Loucy (cell line): Measurements from ENCODE around the gene BCAS3.

Experiments used
- H2AFZ ChIP-seq: fragments of 200-600 bp; sonication (generic); 2 replicates; pipeline ENCODE4 v1.6.0; 2016; ENCODE audit warnings: antibody characterized with exemption, mild to moderate bottlenecking, low read length, moderate library complexity
- H3F3A ChIP-seq: fragments of 200-600 bp; 2 replicates; pipeline ENCODE4 v1.6.0; 2016; ENCODE audit warnings: antibody characterized with exemption, low read depth, mild to moderate bottlenecking
- H3K27me3 ChIP-seq: fragments of 200-600 bp; sonication (generic); 2 replicates; pipeline ENCODE4 v1.6.1; 2014; ENCODE audit warnings: low read length, mild to moderate bottlenecking; ENCODE audit not compliant: insufficient read depth, poor library complexity, severe bottlenecking
- H3K36me3 ChIP-seq: fragments of 200-600 bp; sonication (generic); 2 replicates; pipeline ENCODE4 v1.6.1; 2016; ENCODE audit warnings: low read length; ENCODE audit not compliant: insufficient read depth
- H3K4me1 ChIP-seq: fragments of 200-600 bp; sonication (generic); 2 replicates; pipeline ENCODE4 v1.5.1; 2014; ENCODE audit warnings: low read length, mild to moderate bottlenecking; ENCODE audit not compliant: insufficient read depth, poor library complexity, severe bottlenecking
- H3K4me2 ChIP-seq: fragments of 200-600 bp; sonication (generic); 2 replicates; pipeline ENCODE4 v1.6.0; 2014; ENCODE audit warnings: antibody characterized with exemption, low read length, low read depth, mild to moderate bottlenecking; ENCODE audit not compliant: poor library complexity, severe bottlenecking
- H3K4me3 ChIP-seq: fragments of 200-600 bp; sonication (generic); 2 replicates; pipeline ENCODE4 v1.5.1; 2014; ENCODE audit warnings: low read length, mild to moderate bottlenecking, mixed read lengths; ENCODE audit not compliant: poor library complexity, severe bottlenecking
- H3K79me2 ChIP-seq: fragments of 200-600 bp; sonication (generic); 2 replicates; pipeline ENCODE4 v1.6.1; 2014; ENCODE audit warnings: low read length; ENCODE audit not compliant: insufficient read depth
- H3K9ac ChIP-seq: fragments of 200-600 bp; sonication (generic); 2 replicates; pipeline ENCODE4 v1.6.0; 2014; ENCODE audit warnings: mild to moderate bottlenecking, low read depth, low read length, moderate library complexity; ENCODE audit not compliant: poor library complexity, severe bottlenecking
- H3K9me2 ChIP-seq: fragments of 200-600 bp; sonication (generic); replicated peaks from 2 replicates; pipeline ENCODE4 v1.6.1; 2016; ENCODE audit warnings: low read depth, low read length, mixed read lengths
- H3K9me3 ChIP-seq: fragments of 200-600 bp; sonication (generic); 2 replicates; pipeline ENCODE4 v1.6.1; 2014; ENCODE audit warnings: mild to moderate bottlenecking, antibody characterized with exemption, low read length, low read depth; ENCODE audit not compliant: insufficient read depth
- H4K20me1 ChIP-seq: fragments of 200-600 bp; sonication (generic); 2 replicates; pipeline ENCODE4 v1.6.0; 2014; ENCODE audit warnings: antibody characterized with exemption, low read length, mild to moderate bottlenecking; ENCODE audit not compliant: insufficient read depth, poor library complexity, severe bottlenecking
- CTCF ChIP-seq: fragments of 200-600 bp; sonication (generic); conservative IDR thresholded peaks from 2 replicates; pipeline ENCODE4 v1.5.1; 2014; ENCODE audit warnings: mild to moderate bottlenecking, antibody characterized with exemption, low read length
- EZH2phosphoT487 ChIP-seq: fragments of 200-600 bp; IDR thresholded peaks from 2 replicates; pipeline ENCODE4 v1.6.1; 2018; ENCODE audit warnings: antibody characterized with exemption, mild to moderate bottlenecking, moderate library complexity, borderline replicate concordance

The BCAS3 gene

GRCh38 chr17:61309362-61310256 is 632.0 kb downstream of the BCAS3 start:
- H3K9me3 ChIP-seq: no peaks in the 10 kb centered on the region
- no peaks in the 10 kb centered on the region for H3K36me3 ChIP-seq
- H2AFZ ChIP-seq: no peak overlapping the region
- H3K9me2 ChIP-seq: no peaks in the 10 kb centered on the region
- H3K4me3 ChIP-seq: no peak overlapping the region
- no peaks in the 10 kb centered on the region for H3K4me1 ChIP-seq
- TF ChIP-seq CTCF (no peak), EZH2phosphoT487 (no peak)
- no peak overlapping the region for H3K4me2 ChIP-seq
- no peak overlapping the region for H3K9ac ChIP-seq
- no peaks in the 10 kb centered on the region for H3K27me3 ChIP-seq
- H4K20me1 ChIP-seq: no peaks in the 10 kb centered on the region
- H3F3A ChIP-seq: no peaks in the 10 kb centered on the region
- H3K79me2 ChIP-seq: no peaks in the 10 kb centered on the region

- Histone ChIP-seq H3K36me3 (no peaks in the 10 kb centered on the region), H3K9me3 (no peaks in the 10 kb centered on the region), H3K79me2 (no peaks in the 10 kb centered on the region), H3K27me3 (no peaks in the 10 kb centered on the region), H4K20me1 (no peaks in the 10 kb centered on the region), H3K4me2 (no peak overlapping the region), H3K4me1 (no peaks in the 10 kb centered on the region), H3K4me3 (no peak overlapping the region), H2AFZ (no peak overlapping the region), H3K9me2 (no peaks in the 10 kb centered on the region), H3F3A (no peaks in the 10 kb centered on the region), H3K9ac (no peak overlapping the region)
- TF ChIP-seq EZH2phosphoT487 (no peak), CTCF (no peak)
These were observed 632.9 kb downstream of the BCAS3 start for GRCh38 chr17:61310590-61310989.

GRCh38 chr17:61312406-61313295 is 635.0 kb downstream of the BCAS3 start:
- Histone ChIP-seq H3K36me3 (no peaks in the 10 kb centered on the region), H3K4me3 (no peak overlapping the region), H3K4me2 (no peak overlapping the region), H3K9ac (no peak overlapping the region), H3K4me1 (no peaks in the 10 kb centered on the region), H3F3A (no peaks in the 10 kb centered on the region), H3K9me2 (no peaks in the 10 kb centered on the region), H2AFZ (no peak overlapping the region), H3K79me2 (no peaks in the 10 kb centered on the region), H4K20me1 (no peaks in the 10 kb centered on the region), H3K27me3 (no peaks in the 10 kb centered on the region), H3K9me3 (no peaks in the 10 kb centered on the region)
- TF ChIP-seq EZH2phosphoT487: no peak
- TF ChIP-seq CTCF: 0 out of 2 replicates have a peak, but pooled peaks have one; percentile 12
